Measurements from ENCODE around the gene MORN5. TPM values are rescaled to one million over a fixed set of nuclear protein-coding genes. Genes with fewer than 3 reads are reported as not detected.

The MORN5 gene
- total RNA-seq, 1 donor from 2014 or later: 2.1 TPM

DNA sequence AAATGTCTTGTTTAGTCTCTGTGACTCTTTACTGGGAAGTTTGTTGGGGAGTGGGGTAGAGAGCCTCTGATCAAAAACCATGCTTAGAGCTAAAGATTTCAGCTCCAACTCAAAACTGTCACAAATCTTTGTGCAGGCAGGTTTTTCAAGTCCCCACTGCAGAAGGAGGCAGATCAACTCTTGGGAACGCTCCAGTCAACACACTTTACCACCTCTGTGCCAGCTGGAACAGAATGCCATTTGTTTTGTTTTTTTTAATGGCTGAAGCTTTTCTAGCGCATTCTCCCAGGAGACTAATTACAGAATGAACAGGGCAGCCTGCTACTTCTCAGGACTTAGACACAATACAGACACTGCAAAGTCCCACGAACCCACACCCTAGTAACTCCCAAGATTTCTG is 87.0 kb downstream of the MORN5 start:
- no peaks in the 10 kb centered on the region for H3K9me3 Mint-ChIP-seq
- H3K4me3 Mint-ChIP-seq: no peak overlapping the region
- no peaks in the 10 kb centered on the region for H3K4me1 Mint-ChIP-seq (ENCODE audit: unreplicated experiment)
- DNase-seq (ENCODE audit: extremely low spot score, unreplicated experiment): no peak
- TF ChIP-seq, protein P1, sequence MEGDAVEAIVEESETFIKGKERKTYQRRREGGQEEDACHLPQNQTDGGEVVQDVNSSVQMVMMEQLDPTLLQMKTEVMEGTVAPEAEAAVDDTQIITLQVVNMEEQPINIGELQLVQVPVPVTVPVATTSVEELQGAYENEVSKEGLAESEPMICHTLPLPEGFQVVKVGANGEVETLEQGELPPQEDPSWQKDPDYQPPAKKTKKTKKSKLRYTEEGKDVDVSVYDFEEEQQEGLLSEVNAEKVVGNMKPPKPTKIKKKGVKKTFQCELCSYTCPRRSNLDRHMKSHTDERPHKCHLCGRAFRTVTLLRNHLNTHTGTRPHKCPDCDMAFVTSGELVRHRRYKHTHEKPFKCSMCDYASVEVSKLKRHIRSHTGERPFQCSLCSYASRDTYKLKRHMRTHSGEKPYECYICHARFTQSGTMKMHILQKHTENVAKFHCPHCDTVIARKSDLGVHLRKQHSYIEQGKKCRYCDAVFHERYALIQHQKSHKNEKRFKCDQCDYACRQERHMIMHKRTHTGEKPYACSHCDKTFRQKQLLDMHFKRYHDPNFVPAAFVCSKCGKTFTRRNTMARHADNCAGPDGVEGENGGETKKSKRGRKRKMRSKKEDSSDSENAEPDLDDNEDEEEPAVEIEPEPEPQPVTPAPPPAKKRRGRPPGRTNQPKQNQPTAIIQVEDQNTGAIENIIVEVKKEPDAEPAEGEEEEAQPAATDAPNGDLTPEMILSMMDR (conservative IDR thresholded peaks at IDR 0.05): no peak
- H3K36me3 Mint-ChIP-seq: peaks cover 23% of the 10 kb centered on the region
- H3K27me3 Mint-ChIP-seq: no peaks in the 10 kb centered on the region
- H3K27ac Mint-ChIP-seq: no peak overlapping the region

DNA sequence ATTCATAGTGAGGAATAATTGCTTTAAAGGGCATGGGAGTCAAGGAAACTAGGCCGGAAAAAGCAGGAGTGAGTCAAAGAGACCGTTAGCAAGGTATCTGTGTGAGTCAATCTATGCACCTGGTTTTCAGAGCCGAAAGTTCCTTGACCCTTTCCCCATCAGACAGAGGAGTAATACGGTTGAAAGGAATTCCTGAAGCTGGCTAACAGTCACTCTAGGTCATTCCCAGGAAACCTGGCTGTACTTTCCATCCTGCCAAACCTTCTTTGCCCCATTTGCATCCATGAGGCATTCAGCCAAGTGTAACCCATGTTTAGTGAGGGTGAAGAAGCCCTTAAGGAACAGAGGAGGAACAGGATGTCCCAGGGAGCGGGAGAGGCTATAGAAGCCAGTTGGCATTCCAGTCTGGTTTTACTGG is 88.7 kb downstream of the MORN5 start:
- H3K4me3 Mint-ChIP-seq: no peak overlapping the region
- H3K27ac Mint-ChIP-seq: no peak overlapping the region
- H3K9me3 Mint-ChIP-seq: no peaks in the 10 kb centered on the region
- H3K36me3 Mint-ChIP-seq: peaks cover 29% of the 10 kb centered on the region
- no peaks in the 10 kb centered on the region for H3K27me3 Mint-ChIP-seq
- TF ChIP-seq, protein P1 (conservative IDR thresholded peaks at IDR 0.05): no peak
- no peak for DNase-seq (ENCODE audit: extremely low spot score, unreplicated experiment)
- peaks cover 3% of the 10 kb centered on the region for H3K4me1 Mint-ChIP-seq (ENCODE audit: unreplicated experiment)

Small RNAs within 50 kb of the gene (microRNA-seq; reads per million reads assigned to microRNA genes)
- not detected for gene MIR4478

Other genes starting within 250 kb of the MORN5 start
- gene TTLL11, start 66.6 kb upstream of the MORN5 start, total RNA-seq (ENCODE audit: low replicate concordance): 5.8 and 8.6 TPM in 2 replicates
- 65.4 and 68.7 TPM in 2 replicates for gene NDUFA8, start 129 bp upstream of the MORN5 start, total RNA-seq (ENCODE audit: low replicate concordance)
- gene LHX6, start 69.0 kb downstream of the MORN5 start, total RNA-seq (ENCODE audit: low replicate concordance): 0.48 and 10.0 TPM in 2 replicates
- gene RBM18, start 104.9 kb downstream of the MORN5 start, total RNA-seq (ENCODE audit: low replicate concordance): 23.3 and 24.2 TPM in 2 replicates
- 41.2 and 51.4 TPM in 2 replicates for gene MRRF, start 105.0 kb downstream of the MORN5 start, total RNA-seq (ENCODE audit: low replicate concordance)
- gene PTGS1, start 211.1 kb downstream of the MORN5 start, total RNA-seq (ENCODE audit: low replicate concordance): 1.1 and 1.7 TPM in 2 replicates

Data from type B pancreatic cell (in vitro differentiated cells).